Right lung (tissue), 5 donors: ENCODE results near the gene STAC3. TPM values are rescaled to one million over a fixed set of nuclear protein-coding genes. Genes with fewer than 3 reads are reported as not detected.

ENCODE experiments used
- DNase-seq, 2 donors: peaks; one replicate each; pipeline ENCODE4 v3.0.0-alpha.2; 2013
- polyA plus RNA-seq, 5 donors: library from polyadenylated mRNA; unstranded; fragments of 120-200 nt; gene quantifications; one replicate each; pipeline versions ENCODE4 v1.2.1 to v1.2.3, GENCODE V29; 2013; ENCODE audit warnings: inconsistent platforms in 1 of 5, low replicate concordance in 1 of 5; ENCODE audit not compliant: insufficient read length in 5 of 5, insufficient read depth in 1 of 5

The STAC3 gene
- polyA plus RNA-seq, 5 donors: 2.9 to 20.8 (median 4.3) TPM

GRCh38 chr12:57211791-57212700, 38.9 kb downstream of the STAC3 start:
- no peak for DNase-seq

GRCh38 chr12:57210926-57211692, 39.9 kb downstream of the STAC3 start:
- DNase-seq: no peak

- no peak for DNase-seq
These were observed 40.5 kb downstream of the STAC3 start for GRCh38 chr12:57210461-57210860.

- no peak for DNase-seq
These were observed 41.1 kb downstream of the STAC3 start for GRCh38 chr12:57209916-57210315.

GRCh38 chr12:57208631-57209282, 42.2 kb downstream of the STAC3 start:
- DNase-seq: no peak

GRCh38 chr12:57207731-57208630, 43.0 kb downstream of the STAC3 start:
- DNase-seq: no peak

GRCh38 chr12:57205931-57206330, 45.1 kb downstream of the STAC3 start:
- no peak for DNase-seq

- DNase-seq: no peak
These were observed 45.8 kb downstream of the STAC3 start for GRCh38 chr12:57205186-57205585.

GRCh38 chr12:57204454-57204853, 46.5 kb downstream of the STAC3 start:
- no peak for DNase-seq

- no peak for DNase-seq
These were observed 47.2 kb downstream of the STAC3 start for GRCh38 chr12:57203791-57204190.

- DNase-seq: no peak
These were observed 47.8 kb downstream of the STAC3 start for GRCh38 chr12:57203201-57203600.

GRCh38 chr12:57202321-57202720, 48.7 kb downstream of the STAC3 start:
- no peak for DNase-seq

- DNase-seq: no peak
These were observed 49.4 kb downstream of the STAC3 start for GRCh38 chr12:57201631-57202030.

- no peak for DNase-seq
These were observed 49.8 kb downstream of the STAC3 start for GRCh38 chr12:57201219-57201618.

- no peak for DNase-seq
These were observed 50.5 kb downstream of the STAC3 start for GRCh38 chr12:57200497-57200896.

GRCh38 chr12:57199191-57199590, 51.8 kb downstream of the STAC3 start:
- DNase-seq: no peak

GRCh38 chr12:57198329-57198728, 52.7 kb downstream of the STAC3 start:
- DNase-seq: no peak

GRCh38 chr12:57196956-57197355, 54.0 kb downstream of the STAC3 start:
- no peak for DNase-seq

- DNase-seq: no peak
These were observed 54.5 kb downstream of the STAC3 start for GRCh38 chr12:57196439-57196838.

GRCh38 chr12:57195611-57196371, 55.2 kb downstream of the STAC3 start:
- DNase-seq: no peak

GRCh38 chr12:57195186-57195585, 55.8 kb downstream of the STAC3 start:
- no peak for DNase-seq
